Heart right ventricle (tissue), 16 donors: Measurements from ENCODE around the gene RGL2. TPM values are rescaled to one million over a fixed set of nuclear protein-coding genes. Genes with fewer than 3 reads are reported as not detected.
"Not testable (repeated sequence)": the region's sequence is repeated elsewhere in the genome, so short reads cannot be mapped to it uniquely, and the experiment has no call there.

Source experiments
- ATAC-seq, 8 donors: fragments of 200-7000 bp; cut with Tn5 transposase; one replicate each; pipeline ENCODE4 v1.9.1; 2020; ENCODE audit warnings: mild to moderate bottlenecking in 8 of 8, moderate library complexity in 8 of 8, moderate number of reproducible peaks in 1 of 8
- DNase-seq, 2 donors: peaks; one replicate each; pipeline ENCODE4 v3.0.0-alpha.2; 2020
- H3K27ac ChIP-seq, 10 donors: fragments of 200-600 bp; sonication (generic) in 2 of 10; one replicate each; pipeline versions ENCODE4 v1.5.0 to v1.8.0; 2020 to 2022; ENCODE audit warnings: mild to moderate bottlenecking in 3 of 10
- H3K27me3 ChIP-seq, 7 donors: fragments of 200-600 bp; one replicate each; pipeline ENCODE4 v1.8.0; 2021 to 2022; ENCODE audit warnings: mild to moderate bottlenecking in 2 of 7
- H3K36me3 ChIP-seq, 9 donors: fragments of 200-600 bp; sonication (generic) in 1 of 9; one replicate each; pipeline versions ENCODE4 v1.5.0 to v1.8.0; 2020 to 2022; ENCODE audit warnings: mild to moderate bottlenecking in 2 of 9
- H3K4me1 ChIP-seq, 9 donors: fragments of 200-600 bp; sonication (generic) in 1 of 9; one replicate each; pipeline versions ENCODE4 v1.5.0 to v1.8.0; 2020 to 2022; ENCODE audit warnings: mild to moderate bottlenecking in 4 of 9
- H3K4me3 ChIP-seq, 10 donors: fragments of 200-600 bp; sonication (generic) in 2 of 10; one replicate each; pipeline versions ENCODE4 v1.5.0 to v1.8.0; 2020 to 2022; ENCODE audit warnings: mild to moderate bottlenecking in 7 of 10, moderate library complexity in 2 of 10
- H3K9me3 ChIP-seq, 11 donors: fragments of 200-600 bp in 10 of 11; sonication (generic) in 2 of 11; one replicate each; pipeline versions ENCODE4 v1.5.0 to v1.8.0; 2013 to 2022; ENCODE audit warnings: mild to moderate bottlenecking in 2 of 11, control low read depth in 1 of 11, moderate library complexity in 1 of 11
- WGBS, 2 donors: extraction: QIAGEN DNeasy Blood & Tissue Kit; methylation state at CpG; one replicate each; pipeline ENCODE4 v1.1.7; 2013; ENCODE audit warnings: inconsistent platforms in 1 of 2; 5-methylcytosine and 5-hydroxymethylcytosine counted together
- intact Hi-C, 10 donors: fragments of 100-400 bp; cut with DNase I; formaldehyde crosslinking; loops; one replicate each; pipeline versions ENCODE4 v1.11.1 to v1.14.2; 2022
- polyA plus RNA-seq, 2 donors: library from polyadenylated mRNA; stranded (reverse); fragments of 200-250 nt; gene quantifications; one replicate each; pipeline ENCODE4 v1.2.3, GENCODE V29; 2013
- total RNA-seq, 10 donors: library from RNA; stranded (reverse); fragmentation: NEBNext Ultra II Directional in 3 of 10; extraction: Animal tissue kit (Norgen Biotek cat#: 25700) in 3 of 10; gene quantifications; one replicate each; pipeline versions ENCODE4 v1.2.1 to v1.2.4, GENCODE V29; 2021 to 2023
- TF ChIP-seq, protein P1 (sequence below), 9 donors: fragments of 200-600 bp; sonication (generic) in 2 of 9; IDR thresholded peaks; one replicate each; pipeline versions ENCODE4 v1.5.0 to v1.8.0; 2021 to 2022; ENCODE audit warnings: antibody characterized with exemption in 9 of 9, mild to moderate bottlenecking in 5 of 9, moderate library complexity in 1 of 9
- donor health status: Arrhythmogenic right ventricular cardiomyopathy.
- donor health status: ischemic (EF 13 %, LVEDD 7.1; RV severe dilation, severe dysfunction).
- donor health status: healthy with polysubstance abuse.
- donor health status: DM: no; HTN: yes; CAD: no.
- donor health status: DM: no; HTN: no; CAD: no.
- donor health status: ischemic (EF 25% LVEDD 6.9; RV normal size, moderate dysfunction).
- donor health status: ischemic (EF 25% LVEDD 5.7; RV mildly dilated, moderate dysfunction).
- donor health status: healthy.
- donor health status: DM: yes; HTN: yes; CAD: no.
- donor health status: Ischemic cardiomyopathy.
- donor health status: ischemic (EF 35%, LVEDD 5.7; RV mildly dilated, moderate dysfunction).
- donor health status: nonischemic (EF 11% LVEDD 7.7; RV severe dilation, severe dysfunction).
- donor health status: DM: yes; HTN: yes; CAD: no.
- donor health status: PGD.
- donor health status: ischemic (EF 29% LVEDD 5.4; RV normal size, mild dysfunction).
- donor health status: nonischemic (EF 23%, LVEDD 6.1; RV moderate dilation, normal function).

The RGL2 gene
- total and polyA plus RNA-seq, 12 donors = 40.7 to 79.8 (median 51.9) TPM

DNA sequence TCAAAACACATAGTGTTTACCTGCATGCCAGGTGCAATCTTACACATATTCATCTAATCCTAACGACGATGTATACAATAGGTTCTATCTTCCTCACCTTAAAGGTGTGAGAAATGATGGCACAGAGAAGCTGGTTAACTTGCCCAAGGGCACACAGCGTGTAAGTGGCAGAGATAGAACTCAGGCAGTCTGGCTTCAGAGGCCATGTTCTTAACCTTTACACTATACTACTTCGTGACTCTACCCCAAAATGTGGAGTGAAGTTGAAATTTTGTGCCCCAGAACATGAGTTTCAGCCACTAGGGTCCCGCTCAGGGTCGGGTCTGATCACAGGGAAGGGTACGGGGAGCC is 27.6 kb downstream of the RGL2 start:
- H3K36me3 ChIP-seq = peaks cover 0 to 75% (median 50%) of the 10 kb centered on the region in 9 donors

DNA sequence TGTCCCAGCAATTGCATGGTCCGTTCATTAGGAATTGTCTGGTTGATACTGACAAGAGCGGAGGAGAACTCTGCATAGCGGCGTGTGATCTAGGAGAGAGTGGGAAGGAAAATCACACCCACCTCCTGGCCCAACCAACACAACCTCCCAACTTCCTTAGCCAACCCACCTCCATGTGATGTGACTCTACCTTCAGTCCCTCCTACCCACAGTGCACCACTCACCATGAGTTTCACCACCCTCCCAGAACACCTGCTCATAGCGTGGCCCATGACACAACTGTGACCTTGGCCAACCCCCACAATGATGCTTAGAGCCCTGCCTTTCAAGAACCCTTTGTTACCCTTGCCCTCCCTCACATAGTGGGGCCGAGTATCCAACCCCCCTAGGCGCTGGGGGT is 34.7 kb downstream of the RGL2 start:
- Histone ChIP-seq H3K4me1 (no peaks in the 10 kb centered on the region), H3K9me3 (no peaks in the 10 kb centered on the region), H3K36me3 (peaks cover 0 to 100% (median 77%) of the 10 kb centered on the region in 9 donors), H3K4me3 (no peak overlapping the region), H3K27ac (no peak overlapping the region), H3K27me3 (no peaks in the 10 kb centered on the region)
- TF ChIP-seq, protein P1, sequence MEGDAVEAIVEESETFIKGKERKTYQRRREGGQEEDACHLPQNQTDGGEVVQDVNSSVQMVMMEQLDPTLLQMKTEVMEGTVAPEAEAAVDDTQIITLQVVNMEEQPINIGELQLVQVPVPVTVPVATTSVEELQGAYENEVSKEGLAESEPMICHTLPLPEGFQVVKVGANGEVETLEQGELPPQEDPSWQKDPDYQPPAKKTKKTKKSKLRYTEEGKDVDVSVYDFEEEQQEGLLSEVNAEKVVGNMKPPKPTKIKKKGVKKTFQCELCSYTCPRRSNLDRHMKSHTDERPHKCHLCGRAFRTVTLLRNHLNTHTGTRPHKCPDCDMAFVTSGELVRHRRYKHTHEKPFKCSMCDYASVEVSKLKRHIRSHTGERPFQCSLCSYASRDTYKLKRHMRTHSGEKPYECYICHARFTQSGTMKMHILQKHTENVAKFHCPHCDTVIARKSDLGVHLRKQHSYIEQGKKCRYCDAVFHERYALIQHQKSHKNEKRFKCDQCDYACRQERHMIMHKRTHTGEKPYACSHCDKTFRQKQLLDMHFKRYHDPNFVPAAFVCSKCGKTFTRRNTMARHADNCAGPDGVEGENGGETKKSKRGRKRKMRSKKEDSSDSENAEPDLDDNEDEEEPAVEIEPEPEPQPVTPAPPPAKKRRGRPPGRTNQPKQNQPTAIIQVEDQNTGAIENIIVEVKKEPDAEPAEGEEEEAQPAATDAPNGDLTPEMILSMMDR (IDR thresholded peaks at IDR 0.05) = no peak
- peak in 2 of 8 donors; percentile 16 to 26 for ATAC-seq
- DNase-seq = no peak
- intact Hi-C loops = no loop called here
- 86% methylated on average over 7 of the region's 7 CpGs for WGBS, 2 donors

More for the DNA sequence above, 27.6 kb downstream of the RGL2 start:
- Histone ChIP-seq H3K4me3 (peak overlapping the region; percentile 60 to 88 (median 78)), H3K9me3 (no peaks in the 10 kb centered on the region), H3K27me3 (no peaks in the 10 kb centered on the region), H3K4me1 (peaks cover 8 to 56% (median 47%) of the 10 kb centered on the region in 9 donors), H3K27ac (peak overlapping the region; percentile 87 to 98 (median 93))
- no peak for DNase-seq
- 1 to 3% methylated on average over 7 of the region's 7 CpGs for WGBS, 2 donors
- ATAC-seq = peak in 6 of 8 donors; percentile 1 to 33 (median 25)
- TF ChIP-seq, protein P1 (IDR thresholded peaks at IDR 0.05) = no peak
- intact Hi-C loops = loop anchor here in 1 of 10 donors (1.0 kb wide), 1 partner anchor 28 kb away; no protein-coding TSS in a partner anchor

DNA sequence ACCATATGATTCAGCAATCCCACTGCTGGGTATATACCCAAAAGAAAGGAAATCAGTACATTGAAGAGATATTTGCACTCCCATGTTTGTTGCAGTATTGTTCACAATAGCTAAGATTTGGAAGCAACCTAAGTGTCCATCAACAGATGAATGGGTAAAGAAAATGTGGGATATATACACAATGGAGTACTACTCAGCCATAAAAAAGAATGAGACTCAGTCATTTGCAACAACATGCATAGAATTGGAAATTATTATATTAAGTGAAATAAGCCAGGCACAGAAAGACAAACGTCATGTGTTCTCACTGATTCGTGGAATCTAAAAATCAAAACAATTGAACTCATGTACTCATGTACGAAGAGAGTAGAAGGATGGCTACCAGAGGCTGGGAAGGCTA is 36.3 kb downstream of the RGL2 start:
- H3K27ac ChIP-seq = not testable (repeated sequence)
- peaks cover 0 to 99% (median 62%) of the 10 kb centered on the region in 9 donors for H3K36me3 ChIP-seq

DNA sequence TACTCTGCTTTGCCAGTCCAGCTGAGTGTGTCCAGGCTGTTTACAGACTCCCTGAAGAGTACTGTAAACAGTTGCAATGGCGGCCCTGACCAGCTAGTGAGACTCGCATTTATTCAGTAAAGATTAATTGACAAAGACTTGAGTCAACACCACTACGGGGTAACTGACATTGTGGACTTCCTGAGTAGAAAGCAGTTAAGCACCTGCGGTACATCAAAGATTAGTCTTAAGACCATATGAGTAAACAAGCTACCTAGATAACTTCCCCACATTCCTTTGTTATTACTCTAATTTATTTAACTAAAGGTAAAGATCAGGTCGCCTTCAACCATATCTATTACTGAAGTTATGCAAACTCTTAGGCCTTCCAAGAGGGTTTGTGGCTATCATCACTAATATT is 39.7 kb downstream of the RGL2 start:
- ATAC-seq (no peak), DNase-seq (no peak)
- intact Hi-C loops = no loop called here
- 93 to 94% methylated on average over 5 of the region's 5 CpGs for WGBS, 2 donors
- Histone ChIP-seq H3K27me3 (no peaks in the 10 kb centered on the region), H3K27ac (no peak overlapping the region), H3K4me3 (no peak overlapping the region), H3K4me1 (no peaks in the 10 kb centered on the region), H3K9me3 (peaks cover 0 to 7% (median 0%) of the 10 kb centered on the region in 11 donors), H3K36me3 (peaks cover 0 to 96% (median 32%) of the 10 kb centered on the region in 9 donors)
- TF ChIP-seq, protein P1 (IDR thresholded peaks at IDR 0.05) = no peak

More for the DNA sequence above, 36.3 kb downstream of the RGL2 start:
- intact Hi-C loops, H3K9me3 ChIP-seq, ATAC-seq, DNase-seq, H3K4me3 ChIP-seq, H3K27me3 ChIP-seq, H3K4me1 ChIP-seq: not testable (repeated sequence)
- 97% methylated on average over 3 of the region's 3 CpGs for WGBS, 2 donors

DNA sequence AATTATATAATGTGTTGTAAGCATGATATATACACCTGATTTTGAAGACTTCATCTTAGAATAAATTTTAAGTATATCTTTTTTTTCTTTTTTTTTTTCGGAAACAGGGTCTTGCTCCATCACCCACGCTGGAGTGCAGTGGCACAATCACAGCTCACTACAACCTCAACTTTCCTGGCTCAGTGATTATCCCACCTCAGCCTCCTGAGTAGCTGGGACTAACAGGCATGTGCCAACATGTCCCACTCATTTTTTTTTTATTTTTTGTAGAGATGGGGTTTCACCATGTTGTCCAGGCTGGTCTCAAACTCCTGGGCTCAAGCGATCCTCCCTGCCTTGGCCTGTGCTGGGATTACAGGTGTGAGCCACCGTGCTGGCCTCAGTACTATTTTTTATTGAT is 44.2 kb downstream of the RGL2 start:
- DNase-seq = no peak
- Histone ChIP-seq H3K4me3 (no peak overlapping the region), H3K4me1 (peaks cover 5 to 17% (median 12%) of the 10 kb centered on the region in 9 donors), H3K36me3 (peaks cover 0 to 84% (median 8%) of the 10 kb centered on the region in 9 donors), H3K27ac (no peak overlapping the region), H3K27me3 (no peaks in the 10 kb centered on the region), H3K9me3 (peaks cover 0 to 7% (median 0%) of the 10 kb centered on the region in 11 donors)
- 93 to 94% methylated on average over 4 of the region's 4 CpGs for WGBS, 2 donors
- intact Hi-C loops = no loop called here
- ATAC-seq = no peak
- TF ChIP-seq, protein P1 (IDR thresholded peaks at IDR 0.05) = no peak
